HPDE6-E6E7 (cell line): Measurements from ENCODE around the gene CTXND1.
A peak's percentile ranks its signal among the peaks of the same experiment; 100 is the strongest.

Experiments used
- DNase-seq: peaks from one replicate; pipeline ENCODE4 v3.0.0; 2011; ENCODE audit warnings: missing footprints; ENCODE audit errors: extremely low spot score

The CTXND1 gene

GRCh38 chr15:80210611-80211573, 41.1 kb downstream of the CTXND1 start:
- DNase-seq, result no peak

GRCh38 chr15:80208758-80209734, 43.0 kb downstream of the CTXND1 start:
- no peak for DNase-seq

- DNase-seq, result no peak
These were observed 44.1 kb downstream of the CTXND1 start for GRCh38 chr15:80207887-80208286.

GRCh38 chr15:80204231-80204630, 47.8 kb downstream of the CTXND1 start:
- no peak for DNase-seq

GRCh38 chr15:80203361-80203885, 48.6 kb downstream of the CTXND1 start:
- DNase-seq, result no peak

- peak; percentile 91 for DNase-seq
These were observed 49.2 kb downstream of the CTXND1 start for GRCh38 chr15:80202641-80203360.

GRCh38 chr15:80202016-80202315, 50.0 kb downstream of the CTXND1 start:
- no peak for DNase-seq

GRCh38 chr15:80201256-80202015, 50.6 kb downstream of the CTXND1 start:
- no peak for DNase-seq

- DNase-seq, result no peak
These were observed 52.1 kb downstream of the CTXND1 start for GRCh38 chr15:80199869-80200268.

GRCh38 chr15:80199366-80199765, 52.6 kb downstream of the CTXND1 start:
- DNase-seq, result no peak

GRCh38 chr15:80194914-80195313, 57.1 kb downstream of the CTXND1 start:
- DNase-seq, result no peak

- no peak for DNase-seq
These were observed 57.8 kb downstream of the CTXND1 start for GRCh38 chr15:80194186-80194585.

GRCh38 chr15:80191897-80192595, 60.0 kb downstream of the CTXND1 start:
- no peak for DNase-seq

- DNase-seq, result no peak
These were observed 60.8 kb downstream of the CTXND1 start for GRCh38 chr15:80191198-80191597.

GRCh38 chr15:80188251-80188650, 63.8 kb downstream of the CTXND1 start:
- DNase-seq, result no peak

GRCh38 chr15:80186597-80186996, 65.4 kb downstream of the CTXND1 start:
- DNase-seq, result no peak

GRCh38 chr15:80186066-80186465, 65.9 kb downstream of the CTXND1 start:
- no peak for DNase-seq

GRCh38 chr15:80185152-80185551, 66.9 kb downstream of the CTXND1 start:
- no peak for DNase-seq

GRCh38 chr15:80184554-80184953, 67.5 kb downstream of the CTXND1 start:
- DNase-seq, result no peak

GRCh38 chr15:80183886-80184285, 68.1 kb downstream of the CTXND1 start:
- DNase-seq, result no peak
